Lung (tissue), 12 donors: Measurements from ENCODE around the gene AMBRA1. TPM values are rescaled to one million over a fixed set of nuclear protein-coding genes. Genes with fewer than 3 reads are reported as not detected.
A peak's percentile ranks its signal among the peaks of the same experiment; 100 is the strongest.

Experiments
- ATAC-seq: fragments of 200-7000 bp; cut with Tn5 transposase; one replicate; pipeline ENCODE4 v1.9.1; 2020; ENCODE audit warnings: moderate number of reproducible peaks; ENCODE audit not compliant: insufficient read depth, low FRiP score
- DNase-seq, 3 donors: peaks; one replicate each; pipeline ENCODE4 v3.0.0-alpha.2; 2013 to 2017
- H3K27ac ChIP-seq, 2 donors: one replicate each; pipeline ENCODE4 v1.5.1; 2013; ENCODE audit warnings: mild to moderate bottlenecking in 2 of 2, moderate library complexity in 2 of 2, control low read depth in 1 of 2, inconsistent platforms in 1 of 2, low read depth in 1 of 2, low read length in 1 of 2
- H3K27me3 ChIP-seq, 3 donors: one replicate each; pipeline ENCODE4 v1.5.1; 2013; ENCODE audit warnings: low read length in 2 of 3; ENCODE audit not compliant: control insufficient read depth in 3 of 3, insufficient read depth in 3 of 3
- H3K36me3 ChIP-seq, 4 donors: one replicate each; pipeline ENCODE4 v1.5.1; 2013; ENCODE audit warnings: low read length in 4 of 4, mild to moderate bottlenecking in 1 of 4, moderate library complexity in 1 of 4; ENCODE audit not compliant: control insufficient read depth in 4 of 4, insufficient read depth in 4 of 4
- H3K4me1 ChIP-seq, 5 donors: one replicate each; pipeline ENCODE4 v1.5.1; 2013; ENCODE audit warnings: low read length in 5 of 5, mild to moderate bottlenecking in 2 of 5, moderate library complexity in 1 of 5; ENCODE audit not compliant: control insufficient read depth in 5 of 5, insufficient read depth in 5 of 5
- H3K4me3 ChIP-seq: one replicate; pipeline ENCODE4 v1.5.1; 2013; ENCODE audit warnings: mild to moderate bottlenecking, control low read depth, moderate library complexity
- H3K9ac ChIP-seq, 2 donors: one replicate each; pipeline ENCODE4 v1.5.1; 2013; ENCODE audit warnings: low read length in 2 of 2, control low read depth in 1 of 2; ENCODE audit not compliant: insufficient read depth in 1 of 2
- H3K9me3 ChIP-seq, 4 donors: one replicate each; pipeline ENCODE4 v1.5.1; 2013; ENCODE audit warnings: low read length in 3 of 4, mild to moderate bottlenecking in 1 of 4, moderate library complexity in 1 of 4; ENCODE audit not compliant: control insufficient read depth in 4 of 4, insufficient read depth in 3 of 4
- WGBS, 2 donors: extraction: QIAGEN DNeasy Blood & Tissue Kit; methylation state at CpG; one replicate each; pipeline ENCODE4 v1.1.7; 2013; 5-methylcytosine and 5-hydroxymethylcytosine counted together
- polyA plus RNA-seq, 2 donors: library from polyadenylated mRNA; stranded (reverse); fragments of 200-250 nt; gene quantifications; one replicate each; pipeline ENCODE4 v1.2.1, GENCODE V29; 2013
- total RNA-seq, 2 donors: library from RNA; depleted of rRNA in 1 of 2; stranded (reverse); fragments of >200 nt in 1 of 2; gene quantifications; one replicate each; pipeline ENCODE4 v1.2.1, GENCODE V29; 2014 to 2021
- TF ChIP-seq, protein P1 (sequence below): IDR thresholded peaks from 2 replicates; pipeline ENCODE4 v1.5.1; 2012; ENCODE audit warnings: mild to moderate bottlenecking; ENCODE audit errors: control extremely low read depth, extremely low read depth
- donor health status: control.
- donor health status: control.
- donor health status: Bipolar disorder and iron deficiency.
- donor health status: healthy.
- donor health status: DM: yes; HTN: yes; CAD: no.

Gene AMBRA1
- total and polyA plus RNA-seq, 4 donors, result 7.4 to 41.2 (median 23.7) TPM

DNA sequence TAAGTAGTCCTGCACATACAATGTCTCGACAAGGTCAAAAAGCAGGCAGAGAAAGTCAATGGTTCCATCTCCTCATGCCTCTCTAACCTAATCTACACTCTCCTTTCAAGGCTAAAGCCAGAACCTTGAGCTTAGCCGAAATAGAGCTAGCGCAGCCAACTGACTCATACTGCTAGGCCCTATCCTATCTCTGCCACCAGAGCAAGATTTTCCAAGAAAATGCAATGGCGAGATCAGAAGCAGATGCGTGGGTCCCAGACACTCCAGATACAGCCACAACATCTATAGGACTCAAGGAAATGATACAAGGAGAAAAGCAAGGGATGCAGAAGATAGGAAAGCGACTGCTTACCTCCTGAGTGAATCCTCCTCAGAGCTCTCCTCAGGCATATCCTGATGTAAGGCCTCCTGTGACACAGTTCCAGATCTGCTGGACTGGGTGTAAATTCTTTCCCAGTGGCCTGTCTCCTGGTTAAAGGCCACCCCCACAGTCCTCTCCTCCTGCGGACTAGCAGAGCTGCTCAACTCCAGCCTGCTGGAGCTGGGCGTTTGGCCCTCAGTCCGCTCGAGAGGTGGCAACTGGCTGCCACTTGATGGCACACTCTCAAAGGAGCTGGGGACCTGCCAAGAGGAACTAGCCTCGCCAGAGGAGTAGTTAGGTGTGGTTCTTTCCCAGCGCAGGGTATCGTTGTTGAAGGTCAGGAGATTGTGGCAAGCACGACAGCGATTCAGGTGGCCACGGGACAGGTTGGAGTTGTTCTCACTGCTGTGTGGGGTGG is 52.0 kb downstream of the AMBRA1 start:
- DNase-seq, result peak in 1 of 3 donors; percentile 25
- peaks cover 22 to 41% (median 32%) of the 10 kb centered on the region in 4 donors for H3K36me3 ChIP-seq

DNA sequence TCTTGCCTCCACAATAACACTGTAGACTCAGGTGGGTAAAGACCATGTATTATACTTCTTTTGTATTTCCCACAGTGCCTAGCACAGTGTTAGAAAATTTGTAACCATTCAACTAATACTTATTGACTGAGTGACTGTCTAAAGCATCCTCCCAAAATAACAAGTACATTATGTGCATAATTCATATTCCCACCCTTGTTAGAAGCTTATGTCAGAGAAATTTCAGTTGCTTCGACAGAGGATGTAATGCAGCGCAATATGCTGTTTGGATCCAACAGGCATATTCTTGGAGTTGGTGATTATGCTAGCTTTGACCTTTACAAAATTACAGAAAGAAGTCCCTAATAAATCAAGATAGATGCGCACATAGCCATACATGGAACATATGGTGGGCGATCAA is 53.0 kb downstream of the AMBRA1 start:
- H3K4me3 ChIP-seq, result no peak overlapping the region
- ATAC-seq, result no peak
- peaks cover 22 to 37% (median 29%) of the 10 kb centered on the region in 4 donors for H3K36me3 ChIP-seq
- peaks cover 0 to 3% (median 0%) of the 10 kb centered on the region in 5 donors for H3K4me1 ChIP-seq
- 98% methylated on average over 4 of the region's 4 CpGs for WGBS, 2 donors
- H3K9me3 ChIP-seq, result no peaks in the 10 kb centered on the region
- no peak for DNase-seq
- no peak overlapping the region for H3K27ac ChIP-seq
- no peaks in the 10 kb centered on the region for H3K27me3 ChIP-seq
- H3K9ac ChIP-seq, result no peak overlapping the region
- TF ChIP-seq, protein P1, sequence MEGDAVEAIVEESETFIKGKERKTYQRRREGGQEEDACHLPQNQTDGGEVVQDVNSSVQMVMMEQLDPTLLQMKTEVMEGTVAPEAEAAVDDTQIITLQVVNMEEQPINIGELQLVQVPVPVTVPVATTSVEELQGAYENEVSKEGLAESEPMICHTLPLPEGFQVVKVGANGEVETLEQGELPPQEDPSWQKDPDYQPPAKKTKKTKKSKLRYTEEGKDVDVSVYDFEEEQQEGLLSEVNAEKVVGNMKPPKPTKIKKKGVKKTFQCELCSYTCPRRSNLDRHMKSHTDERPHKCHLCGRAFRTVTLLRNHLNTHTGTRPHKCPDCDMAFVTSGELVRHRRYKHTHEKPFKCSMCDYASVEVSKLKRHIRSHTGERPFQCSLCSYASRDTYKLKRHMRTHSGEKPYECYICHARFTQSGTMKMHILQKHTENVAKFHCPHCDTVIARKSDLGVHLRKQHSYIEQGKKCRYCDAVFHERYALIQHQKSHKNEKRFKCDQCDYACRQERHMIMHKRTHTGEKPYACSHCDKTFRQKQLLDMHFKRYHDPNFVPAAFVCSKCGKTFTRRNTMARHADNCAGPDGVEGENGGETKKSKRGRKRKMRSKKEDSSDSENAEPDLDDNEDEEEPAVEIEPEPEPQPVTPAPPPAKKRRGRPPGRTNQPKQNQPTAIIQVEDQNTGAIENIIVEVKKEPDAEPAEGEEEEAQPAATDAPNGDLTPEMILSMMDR, result no peak

More for the DNA sequence above, 52.0 kb downstream of the AMBRA1 start:
- TF ChIP-seq, protein P1, result no peak
- H3K27ac ChIP-seq, result peak overlapping the region in 1 of 2 donors; percentile 48
- no peaks in the 10 kb centered on the region for H3K9me3 ChIP-seq
- H3K4me1 ChIP-seq, result peaks cover 0 to 3% (median 0%) of the 10 kb centered on the region in 5 donors
- no peaks in the 10 kb centered on the region for H3K27me3 ChIP-seq
- ATAC-seq, result peak; percentile 72
- H3K9ac ChIP-seq, result no peak overlapping the region
- 75% methylated on average over 16 of the region's 16 CpGs for whole genome bisulfite sequencing, 2 donors
- no peak overlapping the region for H3K4me3 ChIP-seq

DNA sequence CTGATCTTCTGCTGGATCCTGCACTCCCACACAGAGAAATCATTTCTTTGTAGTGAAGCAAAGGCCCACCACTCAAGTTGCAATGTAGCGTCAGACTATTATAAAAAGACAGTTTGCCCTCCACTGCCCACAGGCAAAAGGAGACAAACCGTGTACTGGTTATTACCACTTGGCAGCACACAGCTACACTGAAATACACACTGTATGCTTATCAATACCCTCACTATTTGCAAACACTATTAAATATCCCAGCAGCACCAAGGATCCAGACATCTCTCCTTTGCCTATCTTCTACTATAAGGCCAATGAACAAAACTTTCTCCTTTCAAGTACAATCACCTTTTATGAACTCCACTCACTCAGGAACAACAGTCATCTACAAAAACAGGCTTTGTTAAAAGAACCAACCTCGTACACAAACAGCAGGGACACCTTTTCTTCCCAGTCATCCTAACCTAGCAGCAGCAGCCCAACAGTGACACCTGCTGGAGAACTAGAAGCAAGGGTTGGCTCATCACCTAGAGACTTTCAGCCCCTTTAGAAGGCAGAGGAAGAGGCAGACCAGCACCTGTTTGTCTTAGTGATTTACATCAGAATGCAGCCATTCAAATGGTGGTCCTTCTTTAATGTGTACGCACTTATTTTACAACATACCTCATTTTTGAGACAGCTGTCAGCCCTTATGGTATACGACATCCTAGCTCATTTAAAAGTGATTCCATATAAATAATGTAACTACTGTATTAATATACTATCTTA is 56.1 kb downstream of the AMBRA1 start:
- no peak overlapping the region for H3K9ac ChIP-seq
- ATAC-seq (peak; percentile 41), DNase-seq (peak; percentile 59 to 77 (median 77))
- no peaks in the 10 kb centered on the region for H3K9me3 ChIP-seq
- H3K27me3 ChIP-seq, result no peaks in the 10 kb centered on the region
- H3K4me1 ChIP-seq, result peaks cover 0 to 3% (median 0%) of the 10 kb centered on the region in 5 donors
- H3K4me3 ChIP-seq, result no peak overlapping the region
- 67 to 68% methylated on average over 5 of the region's 5 CpGs for WGBS, 2 donors
- peaks cover 10 to 18% (median 14%) of the 10 kb centered on the region in 4 donors for H3K36me3 ChIP-seq
- H3K27ac ChIP-seq, result no peak overlapping the region
- TF ChIP-seq, protein P1, result peak; percentile 70
